ENCODE measurements around the gene ANKRD65. TPM values are rescaled to one million over a fixed set of nuclear protein-coding genes. Genes with fewer than 3 reads are reported as not detected.
"Not testable (repeated sequence)": the region's sequence is repeated elsewhere in the genome, so short reads cannot be mapped to it uniquely, and the experiment has no call there.

ANKRD65 gene
- total RNA-seq = under 1 TPM in 1 of 3 donors, not detected in 2; 0.15 TPM

GRCh38 chr1:1421147-1421906 is at the start of gene ANKRD65:
Gene ANKRD65 (minus strand): TSS chr1:1421276. CDS start chr1:1421005, 271 bp downstream.
- Mint-ChIP-seq H3K36me3 (ENCODE audit: insufficient read depth) (no peaks in the 10 kb centered on the region), H3K9me3 (no peaks in the 10 kb centered on the region), H3K4me3 (no peak within 1 kb of the TSS), H3K27me3 (ENCODE audit: low read depth) (peaks cover 27% of the 10 kb centered on the region), H3K4me1 (ENCODE audit: low read depth) (peaks cover 1% of the 10 kb centered on the region)
- no peak for DNase-seq
- no peak for ATAC-seq

GRCh38 chr1:1468196-1468985 is 47.3 kb upstream of the ANKRD65 start:
- H3K27me3 Mint-ChIP-seq (ENCODE audit: low read depth); H3K36me3 Mint-ChIP-seq (ENCODE audit: insufficient read depth); ATAC-seq; DNase-seq; H3K9me3 Mint-ChIP-seq; H3K4me3 Mint-ChIP-seq: not testable (repeated sequence)
- peaks cover 11% of the 10 kb centered on the region for H3K4me1 Mint-ChIP-seq (ENCODE audit: low read depth)

- H3K9me3 Mint-ChIP-seq = no peaks in the 10 kb centered on the region
- DNase-seq (no peak), ATAC-seq (no peak)
- peaks cover 6% of the 10 kb centered on the region for H3K27me3 Mint-ChIP-seq (ENCODE audit: low read depth)
- no peaks in the 10 kb centered on the region for H3K36me3 Mint-ChIP-seq (ENCODE audit: insufficient read depth)
- H3K4me3 Mint-ChIP-seq = no peak overlapping the region
- no peaks in the 10 kb centered on the region for H3K4me1 Mint-ChIP-seq (ENCODE audit: low read depth)
Measured at GRCh38 chr1:1463312-1463711, 42.2 kb upstream of the ANKRD65 start.

DNA sequence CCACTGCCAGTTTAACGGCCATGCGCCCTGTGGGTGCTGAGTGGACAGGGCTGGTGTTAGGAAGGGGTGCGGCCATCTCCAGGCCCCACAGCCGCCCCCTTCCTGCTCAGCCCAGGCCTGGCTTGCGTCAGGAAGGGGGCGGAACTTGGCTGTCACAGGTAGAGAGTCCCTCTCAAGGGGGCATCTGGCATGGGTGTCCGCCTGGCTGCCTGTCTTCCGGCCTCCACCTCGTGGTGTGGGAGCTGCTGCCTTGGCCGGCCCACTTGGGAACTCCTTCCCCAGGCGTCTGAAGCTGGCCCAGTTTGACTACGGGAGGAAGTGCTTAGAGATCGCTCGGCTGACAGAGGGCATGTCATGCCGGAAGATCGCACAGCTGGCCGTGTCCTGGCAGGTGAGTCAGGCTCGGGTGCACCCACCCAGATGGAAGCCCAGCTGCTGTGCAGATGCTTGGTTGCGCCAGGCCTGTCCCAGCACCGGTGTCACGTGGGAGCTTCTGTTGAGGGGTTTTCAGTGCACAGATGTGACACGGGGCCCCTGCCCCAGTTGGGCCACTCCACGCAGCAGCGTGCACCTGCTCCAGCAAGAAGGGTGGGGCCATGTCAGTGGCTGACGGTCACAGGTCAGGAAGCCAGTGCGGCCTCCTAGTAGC is 41.4 kb upstream of the ANKRD65 start:
- Mint-ChIP-seq H3K4me3 (no peak overlapping the region), H3K36me3 (ENCODE audit: insufficient read depth) (no peaks in the 10 kb centered on the region), H3K27me3 (ENCODE audit: low read depth) (peaks cover 6% of the 10 kb centered on the region), H3K4me1 (ENCODE audit: low read depth) (no peaks in the 10 kb centered on the region), H3K9me3 (no peaks in the 10 kb centered on the region)
- peak; percentile 40 to 46 for ATAC-seq
- no peak for DNase-seq

DNA sequence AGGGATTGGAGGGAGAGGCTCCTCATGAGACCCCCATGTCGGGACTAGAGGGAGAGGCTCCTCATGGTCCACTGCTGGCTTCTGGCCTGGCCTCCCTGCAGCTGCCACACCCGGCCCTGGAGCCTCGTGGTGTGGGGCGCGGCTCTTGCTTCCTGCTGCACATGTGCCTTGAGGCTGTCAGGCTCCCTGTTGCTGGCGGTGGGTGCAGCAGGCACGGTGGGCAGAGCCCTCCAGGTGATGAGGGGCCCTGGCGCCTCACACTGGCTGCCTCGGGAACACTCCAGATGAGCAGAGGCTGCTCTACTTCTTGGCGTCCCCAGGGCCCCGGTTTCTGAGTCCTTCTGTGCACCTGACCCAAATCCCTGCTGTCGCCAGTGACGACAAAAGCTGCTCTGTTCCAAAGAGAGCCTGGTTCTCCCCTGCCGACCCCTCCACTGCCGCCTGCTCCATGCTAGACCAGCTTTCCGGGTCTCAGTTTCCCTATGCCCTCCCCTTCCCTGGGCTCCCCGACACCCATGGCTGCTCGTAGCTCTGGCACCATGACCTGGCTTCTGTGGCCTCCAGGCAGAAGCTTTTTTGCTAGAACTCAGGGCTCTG is 40.7 kb upstream of the ANKRD65 start:
- Mint-ChIP-seq H3K9me3 (no peaks in the 10 kb centered on the region), H3K27me3 (ENCODE audit: low read depth) (peaks cover 6% of the 10 kb centered on the region), H3K36me3 (ENCODE audit: insufficient read depth) (no peaks in the 10 kb centered on the region), H3K4me3 (no peak overlapping the region), H3K4me1 (ENCODE audit: low read depth) (no peaks in the 10 kb centered on the region)
- DNase-seq (no peak), ATAC-seq (no peak)

GRCh38 chr1:1460540-1461130 is 39.6 kb upstream of the ANKRD65 start:
- Mint-ChIP-seq H3K4me3 (no peak overlapping the region), H3K36me3 (ENCODE audit: insufficient read depth) (no peaks in the 10 kb centered on the region), H3K27me3 (ENCODE audit: low read depth) (peaks cover 3% of the 10 kb centered on the region), H3K9me3 (no peaks in the 10 kb centered on the region), H3K4me1 (ENCODE audit: low read depth) (no peaks in the 10 kb centered on the region)
- no peak for ATAC-seq
- DNase-seq = no peak

- H3K36me3 Mint-ChIP-seq (ENCODE audit: insufficient read depth); H3K4me1 Mint-ChIP-seq (ENCODE audit: low read depth); H3K27me3 Mint-ChIP-seq (ENCODE audit: low read depth); H3K4me3 Mint-ChIP-seq; DNase-seq; H3K9me3 Mint-ChIP-seq; ATAC-seq: not testable (repeated sequence)
Measured at GRCh38 chr1:1459711-1460110, 38.6 kb upstream of the ANKRD65 start.

DNA sequence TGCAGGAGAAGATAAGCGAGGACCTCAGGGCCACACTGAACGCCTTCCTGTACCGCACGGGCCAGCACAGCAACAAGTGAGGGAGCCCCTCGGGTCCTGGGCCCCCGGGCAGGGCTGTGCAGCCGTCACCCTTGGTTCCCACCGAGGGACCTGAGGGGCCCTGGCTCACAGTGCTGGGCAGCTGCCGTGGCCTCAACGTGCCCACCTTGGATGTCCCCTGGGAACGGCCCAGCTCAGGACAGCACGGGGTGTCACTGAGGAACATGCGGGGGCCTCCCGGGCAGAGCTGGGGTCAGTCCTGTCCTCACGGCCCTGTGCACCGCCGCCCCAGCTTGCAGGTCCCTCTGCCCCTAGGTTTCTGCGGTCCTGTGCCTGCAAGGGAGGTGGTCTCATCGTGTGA is 38.1 kb upstream of the ANKRD65 start:
- H3K9me3 Mint-ChIP-seq = not testable (repeated sequence)

GRCh38 chr1:1456683-1457255 is 35.7 kb upstream of the ANKRD65 start:
- H3K9me3 Mint-ChIP-seq; H3K36me3 Mint-ChIP-seq (ENCODE audit: insufficient read depth); ATAC-seq; H3K4me1 Mint-ChIP-seq (ENCODE audit: low read depth); H3K4me3 Mint-ChIP-seq; DNase-seq; H3K27me3 Mint-ChIP-seq (ENCODE audit: low read depth): not testable (repeated sequence)

More for the DNA sequence above, 38.1 kb upstream of the ANKRD65 start:
- DNase-seq; ATAC-seq; H3K27me3 Mint-ChIP-seq (ENCODE audit: low read depth); H3K4me3 Mint-ChIP-seq; H3K4me1 Mint-ChIP-seq (ENCODE audit: low read depth); H3K36me3 Mint-ChIP-seq (ENCODE audit: insufficient read depth): not testable (repeated sequence)

GRCh38 chr1:1455934-1456333 is 34.9 kb upstream of the ANKRD65 start:
- H3K4me3 Mint-ChIP-seq; H3K4me1 Mint-ChIP-seq (ENCODE audit: low read depth); H3K36me3 Mint-ChIP-seq (ENCODE audit: insufficient read depth); H3K9me3 Mint-ChIP-seq; ATAC-seq; DNase-seq; H3K27me3 Mint-ChIP-seq (ENCODE audit: low read depth): not testable (repeated sequence)

GRCh38 chr1:1455366-1455884 is 34.3 kb upstream of the ANKRD65 start:
- DNase-seq (no peak), ATAC-seq (no peak)
- no peaks in the 10 kb centered on the region for H3K4me1 Mint-ChIP-seq (ENCODE audit: low read depth)
- H3K27me3 Mint-ChIP-seq (ENCODE audit: low read depth) = no peaks in the 10 kb centered on the region
- no peak overlapping the region for H3K4me3 Mint-ChIP-seq
- no peaks in the 10 kb centered on the region for H3K36me3 Mint-ChIP-seq (ENCODE audit: insufficient read depth)
- no peaks in the 10 kb centered on the region for H3K9me3 Mint-ChIP-seq

DNA sequence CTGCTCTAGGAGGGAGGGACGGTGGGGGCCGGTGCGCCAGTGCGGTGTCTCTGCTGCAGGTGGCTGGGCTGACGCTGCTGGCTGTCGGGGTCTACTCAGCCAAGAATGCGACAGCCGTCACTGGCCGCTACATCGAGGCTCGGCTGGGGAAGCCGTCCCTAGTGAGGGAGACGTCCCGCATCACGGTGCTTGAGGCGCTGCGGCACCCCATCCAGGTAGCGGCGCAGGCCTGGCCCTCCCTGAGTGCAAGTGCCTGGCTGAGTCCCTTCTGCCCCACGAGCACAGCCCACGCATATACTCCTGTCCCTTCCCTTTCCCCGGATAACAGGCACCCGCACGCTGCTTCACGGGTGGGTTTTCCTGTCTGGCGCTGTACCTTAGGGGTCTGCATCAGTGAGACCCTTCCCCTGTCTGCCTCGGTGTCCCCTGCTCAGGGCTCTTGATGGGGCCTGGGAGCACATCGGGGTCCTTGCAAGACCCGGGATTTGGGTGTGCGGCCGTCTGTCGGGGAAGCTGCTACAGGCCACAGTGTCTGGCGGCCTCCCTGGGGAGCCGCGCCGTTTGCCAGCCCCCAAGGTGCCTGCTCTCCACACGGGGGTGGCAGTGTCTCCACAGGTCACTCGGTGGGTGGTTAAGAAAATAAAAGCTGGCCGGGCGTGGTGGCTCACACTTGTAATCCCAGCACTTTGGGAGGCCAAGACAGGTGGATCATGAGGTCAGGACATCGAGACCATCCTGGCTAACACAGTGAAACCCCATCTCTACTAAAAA is 33.4 kb upstream of the ANKRD65 start:
- not testable (repeated sequence) for DNase-seq; H3K4me3 Mint-ChIP-seq; H3K9me3 Mint-ChIP-seq; H3K4me1 Mint-ChIP-seq (ENCODE audit: low read depth); ATAC-seq; H3K36me3 Mint-ChIP-seq (ENCODE audit: insufficient read depth); H3K27me3 Mint-ChIP-seq (ENCODE audit: low read depth)

GRCh38 chr1:1452882-1453281 is 31.8 kb upstream of the ANKRD65 start:
- Mint-ChIP-seq H3K9me3 (no peaks in the 10 kb centered on the region), H3K36me3 (ENCODE audit: insufficient read depth) (no peaks in the 10 kb centered on the region), H3K4me3 (no peak overlapping the region), H3K27me3 (ENCODE audit: low read depth) (no peaks in the 10 kb centered on the region), H3K4me1 (ENCODE audit: low read depth) (no peaks in the 10 kb centered on the region)
- no peak for ATAC-seq
- DNase-seq = no peak

All from activated T-cell treated with anti-CD3 and anti-CD28 coated beads, Interleukin-2, amount 50 U/mL, for 4 hours (primary cell).